HPDE6-E6E7 (cell line): ENCODE measurements around the gene SH3BP5.
A peak's percentile ranks its signal among the peaks of the same experiment; 100 is the strongest.

Source experiments
- DNase-seq: peaks from one replicate; pipeline ENCODE4 v3.0.0; 2011; ENCODE audit warnings: missing footprints; ENCODE audit errors: extremely low spot score

Gene SH3BP5

GRCh38 chr3:15276028-15276724 lies 56.2 kb downstream of the SH3BP5 start:
- DNase-seq, result no peak

- no peak for DNase-seq
Measured at GRCh38 chr3:15273227-15273626, 59.2 kb downstream of the SH3BP5 start.

- DNase-seq, result no peak
Measured at GRCh38 chr3:15272426-15273196, 59.8 kb downstream of the SH3BP5 start.

- no peak for DNase-seq
Measured at GRCh38 chr3:15271785-15272381, 60.5 kb downstream of the SH3BP5 start.

GRCh38 chr3:15271030-15271429 lies 61.4 kb downstream of the SH3BP5 start:
- no peak for DNase-seq

GRCh38 chr3:15269091-15269989 lies 63.0 kb downstream of the SH3BP5 start:
- DNase-seq, result peak; percentile 90

GRCh38 chr3:15268033-15268631 lies 64.3 kb downstream of the SH3BP5 start:
- DNase-seq, result peak; percentile 27

DNA sequence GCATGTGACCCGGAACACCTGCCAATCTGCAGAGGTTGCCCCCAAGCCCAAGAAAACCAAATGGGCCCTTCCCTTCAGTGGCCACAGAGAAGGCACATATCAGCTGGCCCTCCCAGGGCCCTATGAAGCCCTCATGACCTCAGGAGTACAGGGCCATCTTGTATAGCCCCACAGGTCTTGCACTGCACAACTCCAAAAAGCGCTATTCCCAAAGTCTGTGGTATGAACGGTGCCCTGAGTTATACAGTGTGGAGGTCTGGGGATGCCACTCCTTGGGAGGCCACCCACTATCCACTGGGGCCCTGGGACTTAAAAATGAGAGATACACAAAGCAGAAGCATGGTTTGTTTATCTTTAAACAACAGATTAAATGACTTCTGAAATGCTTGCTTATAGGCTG lies 64.9 kb downstream of the SH3BP5 start:
- no peak for DNase-seq

DNA sequence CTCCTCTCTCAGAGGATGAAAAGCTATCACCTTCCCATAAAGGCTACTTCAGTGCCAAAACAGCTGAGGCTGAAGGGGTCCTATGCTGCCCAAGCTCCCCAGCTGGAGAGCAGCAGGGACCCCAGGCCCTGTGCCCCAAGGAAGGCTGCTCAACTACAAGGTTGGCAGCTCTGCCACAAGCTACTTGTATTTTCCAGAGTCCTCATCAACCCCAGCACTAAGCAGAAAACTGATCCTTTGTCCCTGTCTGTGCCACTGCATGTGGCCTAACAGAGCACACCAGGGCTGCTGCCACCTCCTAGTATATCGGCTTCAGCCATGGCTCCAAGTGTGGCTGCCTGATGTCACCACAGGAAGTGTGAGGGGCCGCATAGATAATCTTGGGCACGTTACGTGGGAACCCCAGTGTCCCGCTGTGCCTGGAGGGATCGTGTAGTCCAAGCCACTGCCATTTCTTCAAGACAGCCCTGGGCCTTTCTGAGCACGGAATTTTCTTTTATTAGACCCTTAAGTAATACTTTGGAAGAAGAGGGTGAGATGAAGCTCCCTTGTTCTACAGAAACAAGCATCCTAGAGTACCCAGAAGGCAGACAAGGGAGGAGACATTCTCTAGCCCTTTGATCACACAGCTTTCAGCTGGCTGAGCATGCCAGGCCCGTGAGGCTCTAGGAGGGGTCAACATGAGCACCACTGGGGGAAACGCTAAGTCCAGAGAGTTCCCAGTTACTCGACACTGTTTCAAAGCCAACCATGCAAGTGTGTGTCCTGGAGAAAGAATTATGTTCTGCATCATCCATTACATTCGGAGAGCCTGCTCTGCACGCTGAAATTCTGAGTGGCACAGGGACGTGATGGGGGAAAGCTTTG lies 65.6 kb downstream of the SH3BP5 start:
- no peak for DNase-seq

- no peak for DNase-seq
Measured at GRCh38 chr3:15265655-15266509, 66.5 kb downstream of the SH3BP5 start.

GRCh38 chr3:15264486-15264885 lies 67.9 kb downstream of the SH3BP5 start:
- no peak for DNase-seq

- no peak for DNase-seq
Measured at GRCh38 chr3:15263926-15264325, 68.5 kb downstream of the SH3BP5 start.

DNA sequence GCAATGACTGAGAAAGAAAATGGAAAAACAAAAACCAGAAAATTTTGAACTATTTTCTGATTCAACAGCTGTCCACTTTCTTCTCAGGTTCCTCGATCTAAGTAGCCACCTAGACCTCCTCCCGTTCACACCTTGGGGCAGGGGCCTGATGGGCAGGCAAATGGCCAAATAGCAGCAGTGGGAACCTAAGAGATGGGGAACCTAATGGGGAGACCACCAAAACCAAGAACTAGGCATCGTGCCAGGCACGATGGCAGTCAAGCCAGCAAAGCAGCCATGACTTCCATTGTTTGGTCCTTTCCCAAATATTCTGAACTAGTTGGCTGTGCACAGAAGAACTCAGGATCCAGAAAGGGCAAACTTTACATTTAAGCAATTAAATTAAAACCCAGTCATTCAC lies 69.3 kb downstream of the SH3BP5 start:
- no peak for DNase-seq

GRCh38 chr3:15262021-15262420 lies 70.4 kb downstream of the SH3BP5 start:
- no peak for DNase-seq

GRCh38 chr3:15261274-15261673 lies 71.1 kb downstream of the SH3BP5 start:
- DNase-seq, result no peak

DNA sequence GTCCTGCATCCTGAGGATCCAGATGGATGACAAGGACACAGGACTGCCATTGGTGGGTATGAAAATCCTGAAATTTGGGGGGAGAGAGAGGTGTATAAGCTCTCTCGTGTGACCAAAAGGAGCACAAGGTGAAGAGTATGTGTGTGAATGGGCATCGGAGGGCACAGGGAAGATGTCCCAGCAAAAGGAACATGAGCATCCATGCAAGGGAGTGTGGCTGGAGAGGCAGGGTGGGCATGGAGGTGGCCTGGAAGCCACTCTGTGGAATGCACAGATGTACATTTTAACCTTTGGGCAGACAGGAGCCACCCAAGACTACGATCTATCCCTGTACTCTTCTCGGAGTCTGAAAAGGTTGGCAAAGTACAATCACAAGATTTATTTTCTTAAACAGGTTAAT lies 71.9 kb downstream of the SH3BP5 start:
- DNase-seq, result no peak

GRCh38 chr3:15258720-15259119 lies 73.7 kb downstream of the SH3BP5 start:
- DNase-seq, result no peak

DNA sequence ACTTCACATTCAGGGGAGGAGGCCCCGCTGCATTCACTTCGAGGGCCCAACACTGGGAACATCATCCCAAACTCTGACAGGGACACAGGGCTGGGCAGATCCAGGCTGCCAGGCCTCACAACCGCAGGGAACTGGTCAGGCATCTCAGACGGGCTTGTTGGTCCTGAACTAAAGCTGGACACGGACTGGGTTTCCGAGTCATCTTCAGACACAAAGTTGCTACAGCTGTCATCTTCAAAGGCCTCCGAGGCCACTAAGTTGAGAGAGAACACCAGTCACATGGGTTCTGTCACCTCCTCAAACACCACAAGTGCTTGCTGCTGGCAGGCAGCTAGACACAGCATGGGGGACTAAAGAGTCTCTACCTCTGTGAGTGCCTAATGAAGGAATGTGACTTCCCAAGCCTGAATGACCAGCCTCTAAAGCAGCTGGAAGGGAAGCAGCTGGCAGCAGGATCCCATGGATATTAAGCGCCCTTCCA lies 75.5 kb downstream of the SH3BP5 start:
- DNase-seq, result no peak

GRCh38 chr3:15255215-15255614 lies 77.2 kb downstream of the SH3BP5 start:
- DNase-seq, result no peak
